OCI-LY1 (cell line): ENCODE data around the gene CCDC138.

Experiments used
- H2AFZ ChIP-seq: fragments of 200-600 bp; sonication (generic), shearing (Covaris generic); 2 replicates; pipeline ENCODE4 v1.6.0; 2014; ENCODE audit warnings: antibody characterized with exemption, mild to moderate bottlenecking, low read length
- H3F3A ChIP-seq: fragments of 200-600 bp; sonication (generic), shearing (Covaris generic); 2 replicates; pipeline ENCODE4 v1.6.0; 2014; ENCODE audit warnings: mild to moderate bottlenecking, antibody characterized with exemption, low read length, moderate library complexity; ENCODE audit not compliant: insufficient read depth
- H3K27ac ChIP-seq: fragments of 200-600 bp; sonication (generic); 2 replicates; pipeline ENCODE4 v1.5.1; 2014; ENCODE audit warnings: low read length, mixed run types, mild to moderate bottlenecking, low read depth; ENCODE audit not compliant: poor library complexity, severe bottlenecking
- H3K27me3 ChIP-seq: fragments of 200-600 bp; sonication (generic); 2 replicates; pipeline ENCODE4 v1.6.0; 2014; ENCODE audit warnings: antibody characterized with exemption, mild to moderate bottlenecking, low read length, moderate library complexity; ENCODE audit not compliant: insufficient read depth
- H3K36me3 ChIP-seq: fragments of 200-600 bp; sonication (generic); 2 replicates; pipeline ENCODE4 v1.6.1; 2014; ENCODE audit warnings: mild to moderate bottlenecking, antibody characterized with exemption, low read length, moderate library complexity, mixed read lengths; ENCODE audit not compliant: insufficient read depth
- H3K4me1 ChIP-seq: fragments of 200-600 bp; sonication (generic); 2 replicates; pipeline ENCODE4 v1.5.1; 2014; ENCODE audit warnings: mild to moderate bottlenecking, low read length, moderate library complexity; ENCODE audit not compliant: insufficient read depth, severe bottlenecking
- H3K4me2 ChIP-seq: fragments of 200-600 bp; sonication (generic), shearing (Covaris generic); 2 replicates; pipeline ENCODE4 v1.6.1; 2014; ENCODE audit warnings: low read length
- H3K4me3 ChIP-seq: fragments of 200-600 bp; sonication (generic); 2 replicates; pipeline ENCODE4 v1.5.1; 2014; ENCODE audit warnings: low read length, low read depth, mild to moderate bottlenecking, mixed read lengths; ENCODE audit not compliant: poor library complexity, severe bottlenecking
- H3K79me2 ChIP-seq: fragments of 200-600 bp; shearing (Covaris generic); 2 replicates; pipeline ENCODE4 v1.6.1; 2016; ENCODE audit warnings: mixed run types, low read length, mixed read lengths; ENCODE audit not compliant: insufficient read depth
- H3K9ac ChIP-seq: fragments of 200-600 bp; sonication (generic), shearing (Covaris generic); 2 replicates; pipeline ENCODE4 v1.6.1; 2014; ENCODE audit warnings: mild to moderate bottlenecking, low read length, mixed read lengths
- H3K9me2 ChIP-seq: fragments of 200-600 bp; sonication (generic), shearing (Covaris generic); 2 replicates; pipeline ENCODE4 v1.6.1; 2014; ENCODE audit warnings: low read depth, mild to moderate bottlenecking, low read length, mixed read lengths
- H3K9me3 ChIP-seq: fragments of 200-600 bp; shearing (Covaris generic); 2 replicates; pipeline ENCODE4 v1.6.1; 2014; ENCODE audit warnings: low read length, mixed read lengths
- H4K20me1 ChIP-seq: fragments of 200-600 bp; sonication (generic), shearing (Covaris generic); 2 replicates; pipeline ENCODE4 v1.6.0; 2016; ENCODE audit warnings: mild to moderate bottlenecking, low read length; ENCODE audit not compliant: insufficient read depth
- CTCF ChIP-seq: fragments of 200-600 bp; sonication (generic), shearing (Covaris generic); IDR thresholded peaks from 2 replicates; pipeline ENCODE4 v1.5.1; 2017; ENCODE audit warnings: mild to moderate bottlenecking, antibody characterized with exemption, low read length, moderate library complexity, mixed read lengths
- EZH2 ChIP-seq: fragments of 200-600 bp; sonication (generic), shearing (Covaris generic); IDR thresholded peaks from 2 replicates; pipeline ENCODE4 v1.8.0; 2017; ENCODE audit warnings: borderline replicate concordance, mixed run types, mild to moderate bottlenecking, antibody characterized with exemption, low read length, moderate library complexity, mixed read lengths

CCDC138 gene

GRCh38 chr2:108870069-108870644, 83.6 kb downstream of the CCDC138 start:
- H3K9me2 ChIP-seq = no peaks in the 10 kb centered on the region
- peaks cover 10% of the 10 kb centered on the region; the same call in 1 of the 2 replicates for H3K9me3 ChIP-seq
- no peaks in the 10 kb centered on the region for H3F3A ChIP-seq
- H3K27me3 ChIP-seq = no peaks in the 10 kb centered on the region
- no peaks in the 10 kb centered on the region for H3K79me2 ChIP-seq
- H3K27ac ChIP-seq = no peak overlapping the region
- TF ChIP-seq CTCF (no peak), EZH2 (no peak)
- no peak overlapping the region for H3K4me3 ChIP-seq
- no peak overlapping the region for H3K9ac ChIP-seq
- H3K4me2 ChIP-seq = no peak overlapping the region
- no peaks in the 10 kb centered on the region for H4K20me1 ChIP-seq
- no peaks in the 10 kb centered on the region for H3K4me1 ChIP-seq
- no peak overlapping the region for H2AFZ ChIP-seq
- peaks cover 22% of the 10 kb centered on the region for H3K36me3 ChIP-seq

GRCh38 chr2:108877506-108877905, 90.9 kb downstream of the CCDC138 start:
- TF ChIP-seq EZH2 = no peak
- no peak for TF ChIP-seq CTCF
- no peak overlapping the region for H3K4me2 ChIP-seq

GRCh38 chr2:108878276-108878675, 91.7 kb downstream of the CCDC138 start:
- H3K27ac ChIP-seq = no peak overlapping the region
- no peak overlapping the region for H3K4me3 ChIP-seq
- no peaks in the 10 kb centered on the region for H3K79me2 ChIP-seq
- H3K9me3 ChIP-seq = no peaks in the 10 kb centered on the region; the same call in 1 of the 2 replicates
- no peaks in the 10 kb centered on the region for H3K27me3 ChIP-seq
- no peak overlapping the region for H3K9ac ChIP-seq
- peaks cover 6% of the 10 kb centered on the region for H3K36me3 ChIP-seq
- H3K4me2 ChIP-seq = no peak overlapping the region
- H3K9me2 ChIP-seq = no peaks in the 10 kb centered on the region
- TF ChIP-seq CTCF = no peak
- TF ChIP-seq EZH2 = no peak
- no peaks in the 10 kb centered on the region for H3K4me1 ChIP-seq
- no peak overlapping the region for H2AFZ ChIP-seq
- no peaks in the 10 kb centered on the region for H3F3A ChIP-seq
- no peaks in the 10 kb centered on the region for H4K20me1 ChIP-seq

More at GRCh38 chr2:108877506-108877905, 90.9 kb downstream of the CCDC138 start:
- Histone ChIP-seq H2AFZ (no peak overlapping the region), H3K9ac (no peak overlapping the region), H3K4me3 (no peak overlapping the region), H3K27me3 (no peaks in the 10 kb centered on the region), H3F3A (no peaks in the 10 kb centered on the region), H4K20me1 (no peaks in the 10 kb centered on the region), H3K9me3 (no peaks in the 10 kb centered on the region; the same call in 1 of the 2 replicates), H3K4me1 (no peaks in the 10 kb centered on the region), H3K27ac (no peak overlapping the region), H3K79me2 (no peaks in the 10 kb centered on the region), H3K36me3 (peaks cover 6% of the 10 kb centered on the region), H3K9me2 (no peaks in the 10 kb centered on the region)
